Natural killer cell (primary cell): ENCODE measurements around the gene PRKG1. TPM values are rescaled to one million over a fixed set of nuclear protein-coding genes. Genes with fewer than 3 reads are reported as not detected.

Source experiments
- ATAC-seq, 3 donors: fragments of 150-1000 bp in 2 of 3; fragments of 200-7000 bp in 1 of 3; cut with Tn5 transposase; 1 replicate in 1 of 3; 2 replicates in 2 of 3; pipeline ENCODE4 v1.10.0; 2021; ENCODE audit warnings: mild to moderate bottlenecking in 2 of 3, moderate library complexity in 2 of 3
- DNase-seq, 2 donors: peaks; one replicate each; pipeline versions ENCODE4 v3.0.0 to v3.0.0-alpha.2; 2013 to 2021; ENCODE audit warnings: mixed read lengths in 1 of 2
- H3K27ac ChIP-seq: one replicate; pipeline ENCODE4 v1.5.1; 2013; ENCODE audit warnings: mild to moderate bottlenecking, low read length
- H3K27me3 ChIP-seq: one replicate; pipeline ENCODE4 v1.6.1; 2013; ENCODE audit warnings: low read length; ENCODE audit not compliant: control insufficient read depth, insufficient read depth
- H3K36me3 ChIP-seq: one replicate; pipeline ENCODE4 v1.6.1; 2013; ENCODE audit warnings: low read length; ENCODE audit not compliant: control insufficient read depth, insufficient read depth
- H3K4me1 ChIP-seq: one replicate; pipeline ENCODE4 v1.6.1; 2013; ENCODE audit warnings: low read length; ENCODE audit not compliant: control insufficient read depth, insufficient read depth
- H3K4me3 ChIP-seq: one replicate; pipeline ENCODE4 v1.5.1; 2013; ENCODE audit warnings: low read length
- H3K9me3 ChIP-seq: one replicate; pipeline ENCODE4 v1.6.1; 2013; ENCODE audit warnings: low read length; ENCODE audit not compliant: control insufficient read depth, insufficient read depth
- H3K27ac Mint-ChIP-seq, 2 donors: one replicate each; pipeline ENCODE4 v1.8.0; 2022; ENCODE audit warnings: mild to moderate bottlenecking in 2 of 2, mixed read lengths in 2 of 2, moderate library complexity in 1 of 2
- H3K27me3 Mint-ChIP-seq, 2 donors: one replicate each; pipeline ENCODE4 v1.8.0; 2022; ENCODE audit warnings: low read depth in 2 of 2, mixed read lengths in 2 of 2
- H3K36me3 Mint-ChIP-seq: one replicate; pipeline ENCODE4 v1.8.0; 2022; ENCODE audit warnings: mixed read lengths
- H3K4me1 Mint-ChIP-seq, 2 donors: one replicate each; pipeline ENCODE4 v1.8.0; 2022; ENCODE audit warnings: mixed read lengths in 2 of 2
- H3K4me3 Mint-ChIP-seq: one replicate; pipeline ENCODE4 v1.8.0; 2022; ENCODE audit warnings: mild to moderate bottlenecking, moderate library complexity, mixed read lengths
- H3K9me3 Mint-ChIP-seq, 2 donors: one replicate each; pipeline ENCODE4 v1.8.0; 2022; ENCODE audit warnings: mixed read lengths in 2 of 2
- CTCF ChIP-seq: fragments of 200-600 bp; IDR thresholded peaks from one replicate; pipeline ENCODE4 v1.8.0; 2022; ENCODE audit warnings: antibody characterized with exemption
- WGBS: methylation state at CpG from one replicate; pipeline ENCODE4 v1.1.7; 2013; ENCODE audit warnings: missing lambda C conversion rate; ENCODE audit not compliant: insufficient coverage; 5-methylcytosine and 5-hydroxymethylcytosine counted together
- intact Hi-C: fragments of 100-400 bp; cut with micrococcal nuclease; formaldehyde crosslinking; loops from one replicate; pipeline ENCODE4 v1.14.2; 2022
- total RNA-seq, 4 donors: library from RNA; stranded (reverse); fragments of 120-200 nt in 1 of 4; gene quantifications; one replicate each; pipeline versions ENCODE4 v1.2.3 to v1.2.4, GENCODE V29; 2013 to 2022

The PRKG1 gene
- total RNA-seq, 3 donors from 2014 or later (not counting 1 experiment from before 2014, with no cell fraction given): 0.23 to 0.41 (median 0.35) TPM

- H3K4me3 Mint-ChIP-seq: no peak overlapping the region
- intact Hi-C loops: no loop called here
These were observed 532.7 kb downstream of the PRKG1 start for GRCh38 chr10:51606825-51607462.

DNA sequence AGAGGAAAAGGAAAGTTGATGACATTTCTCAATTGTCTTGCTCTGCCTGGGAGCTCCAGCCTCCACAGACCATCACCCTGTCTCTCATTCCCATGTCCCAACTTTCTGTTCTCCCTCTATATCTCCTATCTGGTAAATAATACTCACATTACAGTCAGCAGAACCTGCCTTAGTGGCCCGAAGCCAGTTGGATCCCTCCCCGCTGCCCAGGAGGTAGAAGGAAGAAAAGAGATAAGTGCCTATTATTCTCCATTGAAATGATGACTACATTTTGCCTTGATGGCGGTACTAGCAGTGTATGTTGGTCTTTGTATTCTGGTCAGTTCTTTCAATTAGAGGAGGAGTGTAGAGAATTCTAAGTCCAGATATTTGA is 533.2 kb downstream of the PRKG1 start:
- Histone ChIP-seq H3K4me3 (no peak overlapping the region), H3K9me3 (no peaks in the 10 kb centered on the region), H3K27ac (no peak overlapping the region), H3K27me3 (no peaks in the 10 kb centered on the region), H3K4me1 (no peaks in the 10 kb centered on the region), H3K36me3 (no peaks in the 10 kb centered on the region)
- WGBS: 93% methylated on average over 3 of the region's 3 CpGs
- no peak for TF ChIP-seq CTCF
- no peaks in the 10 kb centered on the region for H3K4me1 Mint-ChIP-seq
- no peak for ATAC-seq
- H3K36me3 Mint-ChIP-seq: no peaks in the 10 kb centered on the region
- H3K4me3 Mint-ChIP-seq: no peak overlapping the region
- intact Hi-C loops: no loop called here
- H3K27ac Mint-ChIP-seq: no peak overlapping the region
- H3K27me3 Mint-ChIP-seq: no peaks in the 10 kb centered on the region
- H3K9me3 Mint-ChIP-seq: peaks cover 0 to 5% of the 10 kb centered on the region in 2 donors
- DNase-seq: no peak

More at GRCh38 chr10:51606825-51607462, 532.7 kb downstream of the PRKG1 start:
- no peaks in the 10 kb centered on the region for H3K36me3 ChIP-seq
- WGBS: 82% methylated on average over 6 of the region's 6 CpGs
- no peaks in the 10 kb centered on the region for H3K27me3 ChIP-seq
- Mint-ChIP-seq H3K9me3 (peaks cover 0 to 5% of the 10 kb centered on the region in 2 donors), H3K36me3 (no peaks in the 10 kb centered on the region), H3K4me1 (no peaks in the 10 kb centered on the region), H3K27me3 (no peaks in the 10 kb centered on the region), H3K27ac (no peak overlapping the region)
- DNase-seq (no peak), ATAC-seq (no peak)
- no peaks in the 10 kb centered on the region for H3K9me3 ChIP-seq
- no peak for TF ChIP-seq CTCF
- H3K4me3 ChIP-seq: no peak overlapping the region
- no peak overlapping the region for H3K27ac ChIP-seq
- no peaks in the 10 kb centered on the region for H3K4me1 ChIP-seq

DNA sequence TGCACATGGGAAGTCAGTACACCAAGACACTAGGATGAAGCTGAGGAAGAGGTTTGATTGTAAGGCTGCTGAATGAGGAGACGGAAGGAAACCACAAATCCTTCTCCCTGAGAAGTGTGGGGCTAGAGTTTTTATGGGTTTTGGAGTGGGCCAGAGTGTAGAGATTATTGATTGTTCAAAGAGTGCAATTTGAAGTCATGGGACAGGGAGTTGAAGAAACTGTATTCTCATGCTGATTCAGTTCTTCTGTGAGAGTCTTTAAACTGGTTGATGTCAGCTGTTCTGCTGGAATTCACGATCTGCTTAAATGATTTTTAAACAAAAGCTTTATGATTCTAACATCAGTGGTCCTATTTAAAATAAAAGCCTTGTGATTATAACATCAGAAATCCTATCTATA is 533.9 kb downstream of the PRKG1 start:
- TF ChIP-seq CTCF: no peak
- Histone ChIP-seq H3K27ac (no peak overlapping the region), H3K36me3 (no peaks in the 10 kb centered on the region), H3K4me3 (no peak overlapping the region), H3K27me3 (no peaks in the 10 kb centered on the region), H3K4me1 (no peaks in the 10 kb centered on the region), H3K9me3 (no peaks in the 10 kb centered on the region)
- DNase-seq (no peak), ATAC-seq (no peak)
- Mint-ChIP-seq H3K27me3 (no peaks in the 10 kb centered on the region), H3K27ac (no peak overlapping the region), H3K36me3 (no peaks in the 10 kb centered on the region), H3K9me3 (peaks cover 2 to 5% of the 10 kb centered on the region in 2 donors), H3K4me3 (no peak overlapping the region), H3K4me1 (no peaks in the 10 kb centered on the region)
- intact Hi-C loops: no loop called here
- 85% methylated on average over 2 of the region's 2 CpGs for WGBS

- WGBS: 79% methylated on average over 2 of the region's 3 CpGs
- H3K4me3 Mint-ChIP-seq: no peak overlapping the region
These were observed 541.5 kb downstream of the PRKG1 start for GRCh38 chr10:51615764-51616298.

More at GRCh38 chr10:51615764-51616298, 541.5 kb downstream of the PRKG1 start:
- peaks cover 2 to 10% of the 10 kb centered on the region in 2 donors for H3K9me3 Mint-ChIP-seq
- no peak for TF ChIP-seq CTCF
- H3K9me3 ChIP-seq: no peaks in the 10 kb centered on the region
- no peak overlapping the region for H3K27ac Mint-ChIP-seq
- no peaks in the 10 kb centered on the region for H3K4me1 ChIP-seq
- H3K27me3 ChIP-seq: no peaks in the 10 kb centered on the region
- DNase-seq (no peak), ATAC-seq (no peak)
- H3K36me3 Mint-ChIP-seq: no peaks in the 10 kb centered on the region
- intact Hi-C loops: no loop called here
- no peaks in the 10 kb centered on the region for H3K36me3 ChIP-seq
- H3K27ac ChIP-seq: no peak overlapping the region
- H3K27me3 Mint-ChIP-seq: no peaks in the 10 kb centered on the region
- no peaks in the 10 kb centered on the region for H3K4me1 Mint-ChIP-seq
- H3K4me3 ChIP-seq: no peak overlapping the region
